Panc1 (cell line): ENCODE results near the gene SCD5. TPM values are rescaled to one million over a fixed set of nuclear protein-coding genes. Genes with fewer than 3 reads are reported as not detected.

Experiments used
- ATAC-seq: fragments of 200-7000 bp; cut with Tn5 transposase; 2 replicates; pipeline ENCODE4 v1.9.1; 2020; ENCODE audit warnings: mild to moderate bottlenecking, moderate library complexity
- BruUV-seq: library from RNA; stranded (reverse); fragments of 400-500 nt; replicated peaks from 2 replicates; lab custom pipeline; 2021; lab: Mats Ljungman, UMichigan
- CTCF ChIA-PET: fragments of 300-600 bp; sonication (Branson Sonifier 250); formaldehyde crosslinking; loops from one replicate; lab custom pipeline; 2022; ENCODE audit warnings: antibody characterized with exemption; lab: Charles Lee
- POLR2A ChIA-PET: fragments of 300-600 bp; sonication (Branson Sonifier 250); formaldehyde crosslinking; loops from one replicate; lab custom pipeline; 2022; ENCODE audit warnings: antibody characterized with exemption; lab: Charles Lee
- DNase-seq: peaks from one replicate; pipeline ENCODE4 v3.0.0-alpha.2; 2010; ENCODE audit warnings: low read depth, low spot score
- H3K27ac ChIP-seq: 2 replicates; pipeline ENCODE4 v1.5.1; 2011; ENCODE audit warnings: mild to moderate bottlenecking, low read length, inconsistent platforms
- H3K27me3 ChIP-seq: fragments of 200-500 bp; sonication (Bioruptor generic); 2 replicates; pipeline ENCODE4 v1.6.0; 2014; ENCODE audit warnings: low read length, inconsistent platforms; ENCODE audit not compliant: control insufficient read depth, insufficient read depth
- H3K36me3 ChIP-seq: fragments of 200-500 bp; sonication (Bioruptor generic); 2 replicates; pipeline ENCODE4 v1.5.1; 2014; ENCODE audit warnings: inconsistent platforms, mild to moderate bottlenecking, low read length, moderate library complexity; ENCODE audit not compliant: control insufficient read depth, insufficient read depth
- H3K4me1 ChIP-seq: 2 replicates; pipeline ENCODE4 v1.5.1; 2011; ENCODE audit warnings: inconsistent platforms, mild to moderate bottlenecking, low read length, moderate library complexity; ENCODE audit not compliant: control insufficient read depth, insufficient read depth
- H3K4me3 ChIP-seq, 2 experiments: 2 replicates each; pipeline ENCODE4 v1.5.1; 2011 to 2012; ENCODE audit warnings: low read depth in 2 of 2, low read length in 2 of 2, mild to moderate bottlenecking in 2 of 2, inconsistent platforms in 1 of 2, moderate library complexity in 1 of 2
- H3K9me3 ChIP-seq: fragments of 200-500 bp; sonication (Bioruptor generic); 2 replicates; pipeline ENCODE4 v1.5.1; 2014; ENCODE audit warnings: low read depth, mild to moderate bottlenecking, inconsistent platforms, low read length, moderate library complexity; ENCODE audit not compliant: control insufficient read depth, insufficient read depth
- POLR2AphosphoS5 ChIP-seq: IDR thresholded peaks from 2 replicates; pipeline ENCODE4 v1.6.1; 2012; ENCODE audit warnings: mild to moderate bottlenecking, low read depth, low read length, moderate library complexity
- SIN3A ChIP-seq: IDR thresholded peaks from 2 replicates; pipeline ENCODE4 v1.6.1; 2012; ENCODE audit warnings: low read depth, mild to moderate bottlenecking, low read length, moderate library complexity, borderline replicate concordance; ENCODE audit not compliant: insufficient read depth
- TCF7L2 ChIP-seq: IDR thresholded peaks from 2 replicates; pipeline ENCODE4 v1.6.1; 2011; ENCODE audit warnings: mild to moderate bottlenecking, low read depth, low read length, inconsistent platforms
- in situ Hi-C: cut with HindIII; loops from 2 replicates; pipeline ENCODE4 v1.10.0; 2016; ENCODE audit warnings: low sequenced_read_pairs, low pct_unique_long_range_greater_than_20kb
- intact Hi-C: fragments of 100-400 bp; cut with micrococcal nuclease; formaldehyde crosslinking; loops from one replicate; pipeline ENCODE4 v1.10.0; 2022; ENCODE audit not compliant: unreplicated experiment
- total RNA-seq: library from RNA; stranded (reverse); gene quantifications from one replicate; pipeline ENCODE4 v1.2.1, GENCODE V29; 2021; ENCODE audit not compliant: unreplicated experiment
- TF ChIP-seq, protein P1 (sequence below), 2 experiments: IDR thresholded peaks; 2 replicates each; pipeline ENCODE4 v1.6.1; 2011 to 2012; ENCODE audit warnings: low read depth in 2 of 2, control low read depth in 1 of 2, low read length in 1 of 2, mild to moderate bottlenecking in 1 of 2, moderate library complexity in 1 of 2; ENCODE audit not compliant: insufficient read depth in 1 of 2
- TF ChIP-seq, protein P2 (sequence below): fragments of 450-650 bp; IDR thresholded peaks from 2 replicates; pipeline ENCODE4 v1.5.1; 2017; ENCODE audit warnings: mild to moderate bottlenecking

Gene SCD5
- total RNA-seq, 1 experiment from 2014 or later: 2.0 TPM

DNA sequence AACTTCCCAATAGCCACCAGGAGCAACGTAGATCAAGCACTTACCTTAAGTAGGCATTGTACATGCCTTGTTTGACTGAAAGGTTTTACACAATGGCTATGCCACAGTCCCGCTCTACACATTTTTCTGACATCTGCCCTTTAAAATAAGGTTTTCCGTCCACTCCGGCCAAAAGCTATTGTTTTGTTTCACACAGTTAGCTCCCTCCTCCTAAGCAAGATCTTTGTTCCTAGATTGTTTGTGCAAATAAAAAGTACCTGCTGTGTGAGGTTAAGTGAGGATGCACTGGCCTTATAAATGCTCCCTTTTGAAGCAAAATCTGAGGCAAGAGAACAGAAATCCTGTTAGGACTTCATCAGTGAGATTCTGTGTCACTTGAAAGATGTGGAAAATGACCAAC, 11.8 kb downstream of the SCD5 start:
- ChIA-PET CTCF (no interaction called here), POLR2A (no interaction called here)

DNA sequence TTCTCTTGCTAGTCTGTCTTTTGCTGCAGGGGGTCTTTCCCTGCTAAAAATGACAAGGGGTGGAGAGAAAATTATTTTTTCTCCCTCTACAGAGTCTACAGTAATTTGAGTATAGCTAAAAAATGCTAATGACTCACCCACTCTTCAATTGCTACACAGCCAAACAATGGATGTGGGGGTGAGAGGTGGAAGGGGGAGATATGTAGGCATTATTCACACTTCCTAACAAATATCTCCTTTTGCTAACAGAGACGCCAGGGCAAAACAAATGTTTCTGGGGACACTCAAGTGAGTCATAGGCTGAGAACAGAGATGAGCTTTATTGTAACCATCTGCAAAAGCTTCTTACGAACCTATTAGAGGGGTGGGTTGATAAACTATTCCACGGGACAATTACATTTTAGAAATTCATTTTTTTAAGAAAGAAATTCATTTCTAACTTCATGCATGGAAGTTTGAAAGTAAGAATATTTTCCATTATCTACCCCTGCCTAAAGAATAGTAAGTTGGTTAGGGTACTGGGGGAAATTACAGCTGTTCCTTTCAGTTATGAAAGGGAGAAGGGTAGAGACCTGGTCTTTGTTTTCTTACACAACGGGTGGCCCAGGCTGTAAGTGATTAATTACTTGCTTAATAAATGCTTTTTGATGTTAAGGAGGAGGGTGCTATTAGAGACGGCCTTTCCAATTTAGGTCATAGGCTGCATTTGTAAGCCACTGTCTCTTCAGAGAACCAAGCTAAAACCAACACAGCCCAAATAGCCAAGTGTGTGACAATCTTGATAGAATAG, 12.8 kb downstream of the SCD5 start:
- ChIA-PET POLR2A (no interaction called here), CTCF (no interaction called here)
- no peaks in the 10 kb centered on the region for H3K27me3 ChIP-seq
- no TSS peak for BruUV-seq
- intact Hi-C loops (no loop called here), in situ Hi-C loops (no loop called here)
- DNase-seq: no peak
- TF ChIP-seq, protein P1, sequence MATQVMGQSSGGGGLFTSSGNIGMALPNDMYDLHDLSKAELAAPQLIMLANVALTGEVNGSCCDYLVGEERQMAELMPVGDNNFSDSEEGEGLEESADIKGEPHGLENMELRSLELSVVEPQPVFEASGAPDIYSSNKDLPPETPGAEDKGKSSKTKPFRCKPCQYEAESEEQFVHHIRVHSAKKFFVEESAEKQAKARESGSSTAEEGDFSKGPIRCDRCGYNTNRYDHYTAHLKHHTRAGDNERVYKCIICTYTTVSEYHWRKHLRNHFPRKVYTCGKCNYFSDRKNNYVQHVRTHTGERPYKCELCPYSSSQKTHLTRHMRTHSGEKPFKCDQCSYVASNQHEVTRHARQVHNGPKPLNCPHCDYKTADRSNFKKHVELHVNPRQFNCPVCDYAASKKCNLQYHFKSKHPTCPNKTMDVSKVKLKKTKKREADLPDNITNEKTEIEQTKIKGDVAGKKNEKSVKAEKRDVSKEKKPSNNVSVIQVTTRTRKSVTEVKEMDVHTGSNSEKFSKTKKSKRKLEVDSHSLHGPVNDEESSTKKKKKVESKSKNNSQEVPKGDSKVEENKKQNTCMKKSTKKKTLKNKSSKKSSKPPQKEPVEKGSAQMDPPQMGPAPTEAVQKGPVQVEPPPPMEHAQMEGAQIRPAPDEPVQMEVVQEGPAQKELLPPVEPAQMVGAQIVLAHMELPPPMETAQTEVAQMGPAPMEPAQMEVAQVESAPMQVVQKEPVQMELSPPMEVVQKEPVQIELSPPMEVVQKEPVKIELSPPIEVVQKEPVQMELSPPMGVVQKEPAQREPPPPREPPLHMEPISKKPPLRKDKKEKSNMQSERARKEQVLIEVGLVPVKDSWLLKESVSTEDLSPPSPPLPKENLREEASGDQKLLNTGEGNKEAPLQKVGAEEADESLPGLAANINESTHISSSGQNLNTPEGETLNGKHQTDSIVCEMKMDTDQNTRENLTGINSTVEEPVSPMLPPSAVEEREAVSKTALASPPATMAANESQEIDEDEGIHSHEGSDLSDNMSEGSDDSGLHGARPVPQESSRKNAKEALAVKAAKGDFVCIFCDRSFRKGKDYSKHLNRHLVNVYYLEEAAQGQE (IDR thresholded peaks at IDR 0.05; ENCODE audit: insufficient read depth in 1 of 2, low read depth in 2 of 2, low read length in 1 of 2): no peak
- TF ChIP-seq SIN3A (no peak), POLR2AphosphoS5 (no peak), TCF7L2 (no peak)
- TF ChIP-seq, protein P2, sequence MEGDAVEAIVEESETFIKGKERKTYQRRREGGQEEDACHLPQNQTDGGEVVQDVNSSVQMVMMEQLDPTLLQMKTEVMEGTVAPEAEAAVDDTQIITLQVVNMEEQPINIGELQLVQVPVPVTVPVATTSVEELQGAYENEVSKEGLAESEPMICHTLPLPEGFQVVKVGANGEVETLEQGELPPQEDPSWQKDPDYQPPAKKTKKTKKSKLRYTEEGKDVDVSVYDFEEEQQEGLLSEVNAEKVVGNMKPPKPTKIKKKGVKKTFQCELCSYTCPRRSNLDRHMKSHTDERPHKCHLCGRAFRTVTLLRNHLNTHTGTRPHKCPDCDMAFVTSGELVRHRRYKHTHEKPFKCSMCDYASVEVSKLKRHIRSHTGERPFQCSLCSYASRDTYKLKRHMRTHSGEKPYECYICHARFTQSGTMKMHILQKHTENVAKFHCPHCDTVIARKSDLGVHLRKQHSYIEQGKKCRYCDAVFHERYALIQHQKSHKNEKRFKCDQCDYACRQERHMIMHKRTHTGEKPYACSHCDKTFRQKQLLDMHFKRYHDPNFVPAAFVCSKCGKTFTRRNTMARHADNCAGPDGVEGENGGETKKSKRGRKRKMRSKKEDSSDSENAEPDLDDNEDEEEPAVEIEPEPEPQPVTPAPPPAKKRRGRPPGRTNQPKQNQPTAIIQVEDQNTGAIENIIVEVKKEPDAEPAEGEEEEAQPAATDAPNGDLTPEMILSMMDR: no peak
- H3K4me1 ChIP-seq: no peaks in the 10 kb centered on the region; the same call in 1 of the 2 replicates
- H3K27ac ChIP-seq: no peak overlapping the region
- H3K4me3 ChIP-seq: no peak overlapping the region
- ATAC-seq: no peak
- H3K36me3 ChIP-seq: no peaks in the 10 kb centered on the region
- H3K9me3 ChIP-seq: no peaks in the 10 kb centered on the region

More for the DNA sequence above, 11.8 kb downstream of the SCD5 start:
- H3K4me3 ChIP-seq: no peak overlapping the region
- ATAC-seq (no peak), DNase-seq (no peak)
- H3K9me3 ChIP-seq: no peaks in the 10 kb centered on the region
- no TSS peak for BruUV-seq
- no peaks in the 10 kb centered on the region for H3K36me3 ChIP-seq
- H3K4me1 ChIP-seq: no peaks in the 10 kb centered on the region; the same call in 1 of the 2 replicates
- no peaks in the 10 kb centered on the region for H3K27me3 ChIP-seq
- TF ChIP-seq, protein P1 (IDR thresholded peaks at IDR 0.05; ENCODE audit: insufficient read depth in 1 of 2, low read depth in 2 of 2, low read length in 1 of 2): no peak
- TF ChIP-seq POLR2AphosphoS5: no peak
- TF ChIP-seq, protein P2: no peak
- no peak for TF ChIP-seq SIN3A
- no peak for TF ChIP-seq TCF7L2
- no peak overlapping the region for H3K27ac ChIP-seq
- in situ Hi-C loops (no loop called here), intact Hi-C loops (no loop called here)
